ENCODE measurements around the gene SUGCT.

GRCh38 chr7:40566879-40567278, 432.1 kb downstream of the SUGCT start:
- TF ChIP-seq CTCF (tag by site-specific recombination; IDR thresholded peaks at IDR 0.05) (no peak), GLI4 (tag by site-specific recombination; IDR thresholded peaks at IDR 0.05) (no peak), ZNF785 (tag by site-specific recombination; IDR thresholded peaks at IDR 0.05) (no peak), ZNF621 (tag by site-specific recombination; IDR thresholded peaks at IDR 0.05) (no peak), REST (tag by site-specific recombination; IDR thresholded peaks at IDR 0.05) (no peak)

All from HEK293 (cell line).